ENCODE measurements around the gene ABHD8. TPM values are rescaled to one million over a fixed set of nuclear protein-coding genes. Genes with fewer than 3 reads are reported as not detected.
A peak's percentile ranks its signal among the peaks of the same experiment; 100 is the strongest.

ABHD8 gene
- total RNA-seq, 2 donors from 2014 or later: 6.5 to 6.8 TPM

DNA sequence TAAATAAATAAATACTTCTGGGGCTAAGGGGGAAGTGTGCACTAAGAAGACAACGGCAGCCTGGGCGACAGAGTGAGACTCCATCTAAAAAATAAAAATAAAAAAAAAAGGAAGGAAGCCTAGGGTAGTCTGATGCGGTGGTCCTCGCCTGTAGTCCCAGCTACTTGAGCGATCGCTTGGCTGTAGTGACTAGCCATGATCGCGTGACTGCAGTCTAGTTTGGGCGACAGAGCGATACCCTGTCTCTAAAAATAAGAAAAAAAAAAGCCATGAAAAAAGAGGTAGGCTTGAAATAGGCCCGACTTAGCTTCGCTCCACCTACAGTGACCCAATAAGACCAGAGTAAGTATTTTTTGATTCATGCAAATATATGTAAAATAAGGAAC is 36.6 kb downstream of the ABHD8 start:
- Mint-ChIP-seq H3K27ac (peak overlapping the region; percentile 39 to 67), H3K27me3 (no peaks in the 10 kb centered on the region)

DNA sequence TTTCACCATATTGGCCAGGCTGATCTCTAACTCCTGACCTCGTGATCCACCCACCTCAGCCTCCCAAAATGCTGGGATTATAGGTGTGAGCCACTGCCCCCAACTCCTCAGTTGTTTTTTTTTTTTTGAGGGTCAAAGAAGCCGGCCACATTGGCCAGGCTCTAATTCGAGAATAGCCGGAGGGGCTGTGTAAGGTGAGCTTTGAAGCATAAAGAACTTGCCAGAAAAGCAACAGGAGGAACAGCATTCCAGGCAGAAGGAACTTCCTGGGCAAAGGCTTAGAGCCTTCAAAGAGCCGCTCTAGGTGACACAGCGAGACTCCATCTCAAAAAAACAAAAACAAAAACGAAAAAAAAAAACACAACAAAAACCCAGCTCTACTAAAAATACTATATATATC is 37.2 kb downstream of the ABHD8 start:
- Mint-ChIP-seq H3K36me3 (no peaks in the 10 kb centered on the region), H3K4me3 (no peak overlapping the region), H3K27me3 (no peaks in the 10 kb centered on the region), H3K27ac (no peak overlapping the region), H3K4me1 (ENCODE audit: low read depth in 2 of 2) (peaks cover 12 to 18% of the 10 kb centered on the region in 2 donors), H3K9me3 (no peaks in the 10 kb centered on the region)
- DNase-seq (ENCODE audit: low spot score): no peak
- no peak for ATAC-seq

More for the DNA sequence above, 36.6 kb downstream of the ABHD8 start:
- DNase-seq (ENCODE audit: low spot score) (no peak), ATAC-seq (no peak)
- Mint-ChIP-seq H3K4me1 (ENCODE audit: low read depth in 2 of 2) (peaks cover 11 to 17% of the 10 kb centered on the region in 2 donors), H3K36me3 (no peaks in the 10 kb centered on the region), H3K4me3 (peak overlapping the region; percentile 72), H3K9me3 (no peaks in the 10 kb centered on the region)

DNA sequence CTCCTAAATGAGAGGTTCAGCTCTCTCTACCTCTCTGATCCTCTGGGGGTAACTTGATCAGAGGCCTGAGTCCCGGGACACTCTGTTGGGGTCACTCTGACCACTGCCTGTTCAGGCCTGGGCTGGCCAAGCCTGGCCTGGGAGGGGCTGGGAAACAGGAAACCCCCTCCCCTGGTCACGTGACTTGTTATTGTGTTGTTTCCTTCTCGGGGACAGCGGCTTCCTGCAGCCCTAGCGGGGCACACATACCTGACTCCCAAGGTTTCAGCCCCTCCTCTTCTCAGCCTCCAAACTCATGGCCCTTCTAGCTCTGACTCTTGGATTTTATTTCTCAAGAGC is 38.6 kb downstream of the ABHD8 start, which contains the start of gene USHBP1:
Gene USHBP1 (minus strand): TSS at position 105 of the 339 bp plus-strand sequence. CDS start 446 bp downstream, outside the sequence.
- ATAC-seq: no peak
- no peaks in the 10 kb centered on the region for H3K9me3 Mint-ChIP-seq
- H3K27me3 Mint-ChIP-seq: peaks cover 0 to 2% of the 10 kb centered on the region in 2 donors
- no peak within 1 kb of the TSS for H3K27ac Mint-ChIP-seq
- H3K36me3 Mint-ChIP-seq: no peaks in the 10 kb centered on the region
- H3K4me1 Mint-ChIP-seq (ENCODE audit: low read depth in 2 of 2): peaks cover 17 to 19% of the 10 kb centered on the region in 2 donors
- DNase-seq (ENCODE audit: low spot score): no peak
- no peak within 1 kb of the TSS for H3K4me3 Mint-ChIP-seq

DNA sequence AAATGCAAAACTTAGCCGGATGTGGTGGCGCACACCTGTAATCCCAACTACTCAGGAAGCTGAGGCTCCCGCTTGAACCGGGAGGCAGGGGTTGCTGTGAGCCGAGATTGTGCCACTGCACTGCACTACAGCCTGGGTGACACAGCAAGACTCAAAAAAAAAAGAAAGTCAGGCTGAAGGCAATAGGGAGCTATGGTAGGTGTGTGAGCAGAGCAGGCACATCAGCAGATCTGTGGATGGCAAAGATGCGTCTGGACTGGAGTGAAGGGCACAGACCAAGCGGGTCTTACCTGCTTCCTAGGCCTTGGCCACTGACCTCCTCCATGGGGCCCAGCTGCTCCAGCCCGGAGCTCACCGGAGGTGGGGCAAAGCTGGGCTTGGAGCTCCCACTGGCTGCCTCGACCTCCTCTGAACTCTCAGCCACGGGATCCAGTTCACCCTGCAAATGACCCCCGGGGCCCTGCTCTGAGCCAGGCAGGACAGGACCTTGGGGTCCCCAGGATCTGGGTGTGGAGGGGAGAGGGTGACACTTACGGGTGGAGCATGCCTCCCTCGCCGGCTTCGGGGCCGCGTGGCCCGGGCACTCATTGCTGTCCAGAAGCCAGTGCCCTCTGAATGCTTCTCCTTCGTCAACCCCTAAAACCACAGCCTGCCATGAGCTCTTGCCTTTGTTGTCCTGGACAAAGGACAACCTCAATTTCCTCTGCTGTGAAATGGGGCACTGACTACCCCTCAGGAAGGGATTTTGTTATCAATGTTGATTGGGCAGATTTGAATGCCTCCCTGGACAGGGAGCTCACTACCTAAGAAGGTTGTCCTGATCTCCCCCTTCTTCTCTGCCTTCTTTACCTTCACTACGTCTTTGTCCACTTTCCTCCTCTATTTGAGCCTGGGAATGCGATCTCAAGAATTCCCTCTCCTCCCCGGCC is 39.2 kb downstream of the ABHD8 start:
- no peak overlapping the region for H3K4me3 Mint-ChIP-seq
- DNase-seq (ENCODE audit: low spot score): no peak
- no peaks in the 10 kb centered on the region for H3K9me3 Mint-ChIP-seq
- H3K27ac Mint-ChIP-seq: no peak overlapping the region
- ATAC-seq: no peak
- peaks cover 17 to 19% of the 10 kb centered on the region in 2 donors for H3K4me1 Mint-ChIP-seq (ENCODE audit: low read depth in 2 of 2)
- H3K27me3 Mint-ChIP-seq: peaks cover 0 to 2% of the 10 kb centered on the region in 2 donors
- no peaks in the 10 kb centered on the region for H3K36me3 Mint-ChIP-seq

DNA sequence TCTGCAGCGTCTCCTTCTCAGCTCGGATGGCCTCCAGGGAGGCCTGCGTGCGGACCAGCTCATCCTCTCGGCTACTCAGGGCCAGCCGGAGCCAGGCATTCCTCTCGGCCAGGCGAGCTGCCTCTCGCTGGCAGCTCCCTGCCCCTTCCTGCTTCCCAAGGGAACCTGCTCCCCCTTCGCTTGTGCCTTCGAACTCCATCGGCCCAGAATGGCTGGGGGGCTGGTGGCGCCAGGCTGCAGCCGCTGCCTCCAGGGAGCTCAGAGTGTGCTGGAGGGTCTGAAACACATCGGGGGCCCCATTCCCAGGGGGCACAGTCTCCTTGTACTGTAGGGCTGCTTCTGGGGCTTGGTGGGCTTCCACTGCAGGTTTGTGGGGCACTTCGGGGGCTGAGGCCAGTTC is 40.7 kb downstream of the ABHD8 start:
- Mint-ChIP-seq H3K27ac (no peak overlapping the region), H3K9me3 (no peaks in the 10 kb centered on the region), H3K4me1 (ENCODE audit: low read depth in 2 of 2) (peaks cover 12 to 13% of the 10 kb centered on the region in 2 donors)

DNA sequence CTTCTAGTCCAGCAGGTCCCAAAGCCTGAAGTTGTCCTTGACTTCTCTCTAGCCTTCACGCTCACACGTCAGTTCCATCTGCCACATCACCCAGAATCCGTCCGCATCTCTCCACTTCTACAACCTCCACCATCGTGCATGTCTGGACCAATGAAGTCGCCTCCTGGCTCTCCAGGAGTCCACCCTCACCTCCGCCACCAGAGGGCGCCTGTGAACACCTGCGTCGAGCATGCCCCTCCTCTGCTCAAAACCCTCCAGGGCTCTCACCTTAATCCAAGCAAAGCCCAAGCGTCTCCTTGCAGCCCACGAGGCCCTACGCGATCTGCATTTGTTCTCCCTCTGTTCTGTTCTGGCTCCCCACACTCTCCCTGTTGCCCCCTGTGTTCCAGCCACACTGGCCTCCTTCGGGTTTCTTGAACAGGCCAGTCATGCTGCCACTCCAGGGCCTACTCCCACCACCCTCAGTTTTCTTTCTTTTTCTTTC is 42.3 kb downstream of the ABHD8 start:
- Mint-ChIP-seq H3K4me3 (no peak overlapping the region), H3K27ac (no peak overlapping the region), H3K9me3 (no peaks in the 10 kb centered on the region), H3K4me1 (ENCODE audit: low read depth in 2 of 2) (peaks cover 6 to 7% of the 10 kb centered on the region in 2 donors), H3K36me3 (no peaks in the 10 kb centered on the region), H3K27me3 (peaks cover 0 to 2% of the 10 kb centered on the region in 2 donors)
- DNase-seq (ENCODE audit: low spot score) (peak; percentile 91), ATAC-seq (peak; percentile 93 to 96)

More for the DNA sequence above, 40.7 kb downstream of the ABHD8 start:
- DNase-seq (ENCODE audit: low spot score) (no peak), ATAC-seq (no peak)
- Mint-ChIP-seq H3K36me3 (no peaks in the 10 kb centered on the region), H3K4me3 (no peak overlapping the region), H3K27me3 (peaks cover 0 to 2% of the 10 kb centered on the region in 2 donors)

DNA sequence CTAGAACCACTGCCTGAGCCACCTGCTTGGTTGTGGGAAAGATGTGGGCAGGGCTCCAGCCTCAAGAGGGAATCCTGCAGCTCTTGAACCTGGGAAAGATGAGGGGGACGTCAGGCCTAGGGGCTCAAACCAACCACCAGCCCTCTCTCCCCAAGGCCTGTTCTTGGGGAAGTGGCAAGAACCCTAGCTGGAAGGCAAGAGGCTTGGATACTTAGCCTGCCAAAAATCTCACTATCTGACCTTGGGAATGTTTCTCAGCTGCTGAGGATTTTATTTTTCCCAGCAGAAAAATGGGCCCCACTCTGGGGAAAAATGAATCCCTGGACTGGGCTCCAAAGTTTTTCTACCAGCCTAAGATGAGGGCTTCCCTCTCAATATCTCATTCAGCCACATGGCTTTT is 43.3 kb downstream of the ABHD8 start:
- Mint-ChIP-seq H3K27ac (no peak overlapping the region), H3K27me3 (peaks cover 0 to 5% of the 10 kb centered on the region in 2 donors), H3K4me3 (no peak overlapping the region), H3K36me3 (no peaks in the 10 kb centered on the region), H3K4me1 (ENCODE audit: low read depth in 2 of 2) (peaks cover 6 to 7% of the 10 kb centered on the region in 2 donors), H3K9me3 (no peaks in the 10 kb centered on the region)
- no peak for DNase-seq (ENCODE audit: low spot score)
- ATAC-seq: no peak

DNA sequence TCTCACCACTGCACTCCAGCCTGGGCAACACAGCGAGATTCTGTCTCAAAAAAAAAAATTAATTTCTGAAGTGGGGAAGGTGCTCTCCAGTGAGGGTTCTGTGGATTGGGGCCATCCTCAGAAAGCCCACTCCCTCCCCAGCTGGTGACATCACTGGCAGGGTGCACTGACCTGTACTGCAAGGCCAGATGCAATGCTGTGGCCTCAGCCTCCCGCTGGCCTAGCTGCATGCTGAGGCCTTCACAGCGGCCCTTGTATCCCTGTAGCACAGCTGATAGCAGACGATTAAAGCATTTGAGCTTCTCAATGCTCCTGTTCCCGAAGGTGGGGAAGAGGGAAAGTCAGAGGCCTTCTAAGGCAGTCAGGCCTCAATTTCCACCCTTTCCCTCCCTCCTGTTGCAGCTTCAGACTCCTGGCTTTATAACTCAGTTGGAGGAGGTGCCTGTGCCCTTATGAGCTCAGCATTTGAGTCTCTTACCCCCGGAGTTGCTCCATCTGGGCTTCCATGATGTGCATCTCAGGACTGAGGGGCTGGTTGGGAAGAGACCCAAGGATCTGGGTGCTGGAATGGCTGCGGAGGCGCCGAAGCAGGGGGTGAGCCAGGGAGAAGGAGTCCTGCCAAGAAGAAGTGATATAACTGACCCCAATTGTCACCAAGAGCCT is 44.0 kb downstream of the ABHD8 start:
- Mint-ChIP-seq H3K4me3 (no peak overlapping the region), H3K27ac (no peak overlapping the region), H3K36me3 (no peaks in the 10 kb centered on the region), H3K4me1 (ENCODE audit: low read depth in 2 of 2) (peaks cover 6 to 7% of the 10 kb centered on the region in 2 donors), H3K27me3 (peaks cover 0 to 5% of the 10 kb centered on the region in 2 donors), H3K9me3 (no peaks in the 10 kb centered on the region)
- ATAC-seq (no peak), DNase-seq (ENCODE audit: low spot score) (no peak)

DNA sequence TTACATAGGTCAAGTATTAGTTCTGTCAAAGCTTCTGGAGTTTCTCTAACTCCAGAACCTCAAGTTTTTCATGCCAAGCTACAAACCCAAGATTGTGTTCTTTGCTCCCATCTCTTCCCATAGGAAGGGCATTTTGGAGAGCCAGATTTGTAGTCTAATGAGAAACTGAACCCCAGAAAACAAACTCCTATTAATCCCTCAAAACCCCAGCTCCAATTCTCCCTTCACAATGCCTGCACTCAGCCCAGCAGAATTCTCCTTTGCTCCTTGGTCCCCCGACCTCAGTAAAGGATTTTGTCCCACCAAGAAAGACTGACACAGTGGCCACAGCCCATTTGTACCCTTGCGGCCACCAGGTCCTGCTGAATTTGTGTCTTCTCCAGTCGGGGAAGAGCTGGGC is 47.1 kb downstream of the ABHD8 start:
- H3K4me1 Mint-ChIP-seq (ENCODE audit: low read depth in 2 of 2): peaks cover 5 to 6% of the 10 kb centered on the region in 2 donors
- no peaks in the 10 kb centered on the region for H3K36me3 Mint-ChIP-seq
- no peaks in the 10 kb centered on the region for H3K9me3 Mint-ChIP-seq
- no peak overlapping the region for H3K27ac Mint-ChIP-seq
- ATAC-seq (no peak), DNase-seq (ENCODE audit: low spot score) (no peak)
- peaks cover 0 to 5% of the 10 kb centered on the region in 2 donors for H3K27me3 Mint-ChIP-seq
- H3K4me3 Mint-ChIP-seq: no peak overlapping the region

DNA sequence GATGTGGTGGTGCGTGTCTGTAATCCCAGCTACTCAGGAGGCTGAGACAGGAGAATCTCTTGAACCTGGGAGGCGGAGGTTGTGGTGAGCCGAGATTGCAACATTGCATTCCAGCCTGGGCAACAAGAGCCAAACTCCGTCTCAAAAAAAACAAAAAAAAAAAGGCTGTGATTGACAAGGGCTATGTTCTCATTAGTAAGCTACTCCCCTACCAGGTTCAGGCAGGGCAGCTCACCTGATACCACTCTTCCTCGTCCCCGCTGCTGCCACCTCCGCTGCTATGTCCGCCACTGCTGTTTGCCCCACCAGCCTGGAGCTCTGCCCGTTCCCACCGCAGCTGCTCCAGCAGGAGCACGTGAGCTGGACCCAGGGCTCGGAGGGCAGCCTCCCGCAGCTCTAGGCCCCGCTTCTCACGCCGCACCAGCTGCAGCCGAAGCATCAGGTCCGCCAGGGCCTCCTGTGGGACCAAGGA is 48.0 kb downstream of the ABHD8 start:
- Mint-ChIP-seq H3K36me3 (no peaks in the 10 kb centered on the region), H3K4me3 (no peak overlapping the region)
- no peak for ATAC-seq

DNA sequence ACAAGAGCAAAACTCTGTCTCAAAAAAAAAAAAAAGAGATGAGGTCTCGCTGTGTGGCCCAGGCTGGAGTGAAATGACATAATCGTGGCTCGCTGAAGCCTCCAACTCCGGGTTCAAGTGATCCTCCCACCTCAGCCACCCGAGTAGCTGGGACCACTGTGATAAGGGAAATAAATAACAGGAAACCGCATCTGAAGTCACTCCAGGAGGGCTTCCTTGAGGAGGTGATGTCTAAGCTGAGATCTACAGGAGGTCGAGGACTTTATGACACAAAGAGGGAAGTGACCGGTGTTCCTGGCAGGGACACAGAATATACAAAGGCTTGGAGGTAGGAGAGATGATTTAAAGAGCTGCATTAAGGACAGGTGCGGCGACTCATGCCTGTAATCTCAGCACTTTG is 48.6 kb downstream of the ABHD8 start:
- no peak overlapping the region for H3K27ac Mint-ChIP-seq
- H3K27me3 Mint-ChIP-seq: peaks cover 0 to 2% of the 10 kb centered on the region in 2 donors
- H3K4me1 Mint-ChIP-seq (ENCODE audit: low read depth in 2 of 2): no peaks in the 10 kb centered on the region
- H3K36me3 Mint-ChIP-seq: no peaks in the 10 kb centered on the region
- H3K9me3 Mint-ChIP-seq: no peaks in the 10 kb centered on the region
- H3K4me3 Mint-ChIP-seq: no peak overlapping the region
- no peak for DNase-seq (ENCODE audit: low spot score)
- no peak for ATAC-seq

More for the DNA sequence above, 48.0 kb downstream of the ABHD8 start:
- H3K27ac Mint-ChIP-seq: no peak overlapping the region
- no peaks in the 10 kb centered on the region for H3K4me1 Mint-ChIP-seq (ENCODE audit: low read depth in 2 of 2)
- DNase-seq (ENCODE audit: low spot score): no peak
- H3K9me3 Mint-ChIP-seq: no peaks in the 10 kb centered on the region
- H3K27me3 Mint-ChIP-seq: peaks cover 0 to 2% of the 10 kb centered on the region in 2 donors

DNA sequence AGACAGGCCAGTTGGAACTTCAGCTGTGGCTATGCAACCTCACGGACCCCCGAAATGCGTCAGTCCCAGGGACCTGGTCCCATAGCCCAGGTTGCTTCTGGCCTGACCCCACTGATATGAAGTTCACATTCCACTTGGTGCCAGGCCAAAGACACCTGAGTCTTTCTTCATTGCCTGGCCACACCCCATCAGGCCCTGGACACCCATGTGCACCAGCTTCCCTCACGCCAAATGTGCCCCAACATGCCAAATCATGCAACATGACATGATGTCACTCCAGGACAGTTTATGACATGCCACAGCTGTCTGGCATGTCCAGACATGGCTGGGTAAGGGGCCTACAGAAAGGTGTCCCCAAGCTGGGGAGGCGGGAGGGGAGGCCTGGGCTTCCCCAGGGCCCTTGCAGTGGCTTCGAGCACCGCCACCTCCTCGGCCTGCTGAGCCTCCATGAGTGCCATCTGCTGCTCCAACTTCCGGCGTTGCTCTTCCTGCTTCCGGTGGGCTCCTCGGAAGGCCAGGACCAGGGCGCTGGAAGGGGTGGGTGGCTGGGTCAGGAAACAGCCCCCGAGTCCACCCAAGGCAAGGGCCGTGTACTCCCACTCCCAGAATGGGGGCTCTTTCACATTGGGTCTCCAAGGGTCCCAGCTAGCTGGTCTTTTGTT is 53.2 kb downstream of the ABHD8 start:
- Mint-ChIP-seq H3K27ac (no peak overlapping the region), H3K4me3 (no peak overlapping the region), H3K36me3 (no peaks in the 10 kb centered on the region), H3K27me3 (no peaks in the 10 kb centered on the region), H3K4me1 (ENCODE audit: low read depth in 2 of 2) (peaks cover 6% of the 10 kb centered on the region in 2 donors), H3K9me3 (no peaks in the 10 kb centered on the region)
- DNase-seq (ENCODE audit: low spot score) (no peak), ATAC-seq (no peak)

DNA sequence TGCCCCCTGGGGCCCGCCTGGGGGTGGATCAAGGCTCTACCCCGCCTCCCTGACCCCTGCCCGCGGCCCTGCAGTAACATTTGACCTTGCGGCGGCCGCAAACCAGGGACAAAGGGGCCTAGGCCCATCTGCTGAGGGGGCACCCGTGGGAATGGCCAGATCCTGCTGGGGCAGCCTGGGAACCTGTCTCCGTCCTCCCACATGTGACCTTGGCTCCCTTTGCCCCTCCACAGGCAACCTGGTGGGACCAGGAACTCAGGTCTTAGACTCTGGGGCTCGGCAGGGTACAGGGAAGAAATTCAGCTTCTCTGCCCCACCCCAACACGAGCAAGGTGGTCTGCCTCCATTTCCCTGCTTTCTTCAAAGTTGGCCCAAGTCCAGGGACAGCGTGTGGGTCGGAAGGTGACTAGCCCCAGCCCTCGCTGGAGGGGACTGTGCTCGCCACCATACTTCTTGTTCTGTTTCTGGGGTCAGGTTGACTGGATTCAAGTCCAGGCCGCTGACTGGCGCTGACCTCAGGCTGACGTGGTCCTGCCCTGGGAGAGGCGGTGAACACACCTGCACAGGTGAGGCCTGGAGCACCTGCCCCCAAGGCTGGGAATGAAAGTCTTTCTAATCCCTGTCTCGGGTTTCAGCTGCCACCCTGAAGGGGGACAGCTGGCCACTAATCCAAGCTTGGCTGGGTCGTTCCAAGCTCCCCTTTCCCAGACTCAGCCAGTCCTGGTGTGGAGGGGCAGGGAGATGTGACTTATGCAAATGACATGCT is 55.0 kb downstream of the ABHD8 start:
- DNase-seq (ENCODE audit: low spot score) (no peak), ATAC-seq (no peak)
- Mint-ChIP-seq H3K9me3 (no peaks in the 10 kb centered on the region), H3K27ac (no peak overlapping the region), H3K36me3 (no peaks in the 10 kb centered on the region), H3K4me3 (no peak overlapping the region), H3K4me1 (ENCODE audit: low read depth in 2 of 2) (peaks cover 6% of the 10 kb centered on the region in 2 donors), H3K27me3 (no peaks in the 10 kb centered on the region)

All from natural killer cell treated with Interleukin-12 subunit alpha and Interleukin-12 subunit beta and Interleukin-15 and Interleukin-18, amount 100 ng/mL, for 72 hours (primary cell).